Transverse colon (tissue), 4 donors: ENCODE measurements around the gene NDUFS7. TPM values are rescaled to one million over a fixed set of nuclear protein-coding genes. Genes with fewer than 3 reads are reported as not detected.
A peak's percentile ranks its signal among the peaks of the same experiment; 100 is the strongest.

Experiments
- DNase-seq: peaks from one replicate; pipeline ENCODE4 v3.0.0-alpha.2; 2019
- H3K27ac ChIP-seq, 4 donors: fragments of 200-600 bp; sonication (generic); 2 replicates each; pipeline ENCODE4 v1.5.1; 2016 to 2018; ENCODE audit warnings: inconsistent platforms in 4 of 4
- H3K27me3 ChIP-seq: fragments of 200-600 bp; sonication (generic); 2 replicates; pipeline ENCODE4 v1.5.1; 2017; ENCODE audit warnings: inconsistent platforms
- H3K36me3 ChIP-seq, 4 donors: fragments of 200-600 bp; sonication (generic); 2 replicates each; pipeline ENCODE4 v1.5.1; 2017 to 2019; ENCODE audit warnings: inconsistent platforms in 4 of 4
- H3K4me1 ChIP-seq, 4 donors: fragments of 200-600 bp; sonication (generic); 2 replicates each; pipeline ENCODE4 v1.5.1; 2017 to 2020; ENCODE audit warnings: inconsistent platforms in 4 of 4
- H3K4me3 ChIP-seq, 4 donors: fragments of 200-600 bp; sonication (generic); 1 replicate in 1 of 4; 2 replicates in 3 of 4; pipeline versions ENCODE4 v1.5.1 to v1.6.1; 2017 to 2019; ENCODE audit warnings: inconsistent platforms in 4 of 4
- H3K9me3 ChIP-seq, 2 donors: fragments of 200-600 bp; sonication (generic); 2 replicates each; pipeline ENCODE4 v1.5.1; 2017 to 2019; ENCODE audit warnings: inconsistent platforms in 2 of 2
- EP300 ChIP-seq: sonication (generic); formaldehyde crosslinking; IDR thresholded peaks from one replicate; pipeline ENCODE4 v1.6.1; 2017; ENCODE audit warnings: antibody characterized with exemption, low read depth
- POLR2A ChIP-seq: fragments of 450-650 bp; IDR thresholded peaks from one replicate; pipeline ENCODE4 v1.6.1; 2016; ENCODE audit warnings: antibody characterized with exemption, mild to moderate bottlenecking, moderate library complexity
- POLR2AphosphoS5 ChIP-seq, 3 donors: sonication (generic); formaldehyde crosslinking; IDR thresholded peaks; one replicate each; pipeline ENCODE4 v1.6.1; 2016; ENCODE audit warnings: antibody characterized with exemption in 3 of 3
- WGBS, 2 donors: methylation state at CpG; one replicate each; pipeline ENCODE4 v1.1.5; 2018; ENCODE audit warnings: low coverage in 1 of 2; 5-methylcytosine and 5-hydroxymethylcytosine counted together
- in situ Hi-C, 4 donors: fragments of 200-750 bp; cut with MboI; loops; one replicate each; pipeline versions ENCODE4 v1.15.0 to v1.15.1; 2017; ENCODE audit warnings: low sequenced_read_pairs in 3 of 4, low pct_ligation_motif_present in 1 of 4, low pct_unique_long_range_greater_than_20kb in 1 of 4
- intact Hi-C: fragments of 100-400 bp; cut with DNase I; formaldehyde crosslinking; loops from one replicate; pipeline ENCODE4 v1.15.1; 2023; ENCODE audit warnings: low total_unique reads
- total RNA-seq, 4 donors: library from RNA; depleted of rRNA; stranded (reverse); fragments of >200 nt; gene quantifications; one replicate each; pipeline ENCODE4 v1.1.0, GENCODE V29; 2016
- TF ChIP-seq, protein P1 (sequence below), 5 experiments: fragments of 200-600 bp in 3 of 5; fragments of 450-650 bp in 2 of 5; sonication (generic) in 3 of 5; IDR thresholded peaks; 1 replicate in 2 of 5; 2 replicates in 3 of 5; pipeline ENCODE4 v1.5.1; 2016 to 2017; ENCODE audit warnings: antibody characterized with exemption in 5 of 5, inconsistent platforms in 3 of 5, mild to moderate bottlenecking in 2 of 5, moderate library complexity in 1 of 5

The NDUFS7 gene
- total RNA-seq, 4 donors from 2014 or later = 32.2 to 196 (median 156) TPM

DNA sequence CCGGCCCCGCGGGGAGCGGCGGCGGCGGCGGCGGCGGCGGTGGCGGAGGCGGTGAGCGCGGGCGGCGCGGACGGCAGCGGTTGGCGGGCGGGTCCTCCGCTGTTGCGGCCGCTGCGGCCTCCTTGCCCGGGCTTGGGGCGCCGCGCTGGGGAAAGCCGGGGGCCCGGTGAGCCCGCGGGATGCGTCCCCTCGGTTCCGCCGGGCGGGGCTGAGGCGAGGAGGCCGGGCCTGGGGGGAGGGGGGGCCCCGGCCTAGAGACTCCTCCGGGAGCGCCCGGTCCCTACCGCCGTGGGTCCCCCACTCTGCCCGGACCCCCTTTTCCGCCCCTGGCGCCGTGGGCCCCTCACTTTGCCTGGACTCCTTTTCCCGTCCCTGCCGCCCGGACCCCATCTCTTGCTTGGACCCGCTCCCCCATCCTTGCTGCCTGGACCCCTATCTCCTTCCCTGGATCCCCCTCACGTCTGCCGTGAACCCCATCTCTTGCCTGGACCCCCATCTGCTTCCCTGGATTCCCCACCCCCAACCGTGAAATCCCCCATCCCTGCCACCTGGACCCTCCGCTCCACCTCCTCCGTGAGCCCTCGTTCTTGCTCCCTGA, 28.6 kb upstream of the NDUFS7 start:
- TF ChIP-seq POLR2A (no peak), POLR2AphosphoS5 (IDR thresholded peaks at IDR 0.05) (no peak), EP300 (no peak)
- TF ChIP-seq, protein P1, sequence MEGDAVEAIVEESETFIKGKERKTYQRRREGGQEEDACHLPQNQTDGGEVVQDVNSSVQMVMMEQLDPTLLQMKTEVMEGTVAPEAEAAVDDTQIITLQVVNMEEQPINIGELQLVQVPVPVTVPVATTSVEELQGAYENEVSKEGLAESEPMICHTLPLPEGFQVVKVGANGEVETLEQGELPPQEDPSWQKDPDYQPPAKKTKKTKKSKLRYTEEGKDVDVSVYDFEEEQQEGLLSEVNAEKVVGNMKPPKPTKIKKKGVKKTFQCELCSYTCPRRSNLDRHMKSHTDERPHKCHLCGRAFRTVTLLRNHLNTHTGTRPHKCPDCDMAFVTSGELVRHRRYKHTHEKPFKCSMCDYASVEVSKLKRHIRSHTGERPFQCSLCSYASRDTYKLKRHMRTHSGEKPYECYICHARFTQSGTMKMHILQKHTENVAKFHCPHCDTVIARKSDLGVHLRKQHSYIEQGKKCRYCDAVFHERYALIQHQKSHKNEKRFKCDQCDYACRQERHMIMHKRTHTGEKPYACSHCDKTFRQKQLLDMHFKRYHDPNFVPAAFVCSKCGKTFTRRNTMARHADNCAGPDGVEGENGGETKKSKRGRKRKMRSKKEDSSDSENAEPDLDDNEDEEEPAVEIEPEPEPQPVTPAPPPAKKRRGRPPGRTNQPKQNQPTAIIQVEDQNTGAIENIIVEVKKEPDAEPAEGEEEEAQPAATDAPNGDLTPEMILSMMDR (IDR thresholded peaks at IDR 0.05) = no peak
- intact Hi-C loops = no loop called here
- peak overlapping the region; percentile 93 to 99 (median 95) for H3K4me3 ChIP-seq
- no peaks in the 10 kb centered on the region for H3K27me3 ChIP-seq
- H3K4me1 ChIP-seq = peaks cover 11 to 25% (median 22%) of the 10 kb centered on the region in 4 donors
- WGBS, 2 donors = 2% methylated on average over 24 of the region's 61 CpGs; no CpG with 5 or more reads in 1 of the 2 donors
- H3K27ac ChIP-seq = peak overlapping the region; percentile 91 to 99 (median 94)
- in situ Hi-C loops = no loop called here
- no peak for DNase-seq
- H3K36me3 ChIP-seq = peaks cover 0 to 10% (median 4%) of the 10 kb centered on the region in 4 donors
- H3K9me3 ChIP-seq = no peaks in the 10 kb centered on the region

DNA sequence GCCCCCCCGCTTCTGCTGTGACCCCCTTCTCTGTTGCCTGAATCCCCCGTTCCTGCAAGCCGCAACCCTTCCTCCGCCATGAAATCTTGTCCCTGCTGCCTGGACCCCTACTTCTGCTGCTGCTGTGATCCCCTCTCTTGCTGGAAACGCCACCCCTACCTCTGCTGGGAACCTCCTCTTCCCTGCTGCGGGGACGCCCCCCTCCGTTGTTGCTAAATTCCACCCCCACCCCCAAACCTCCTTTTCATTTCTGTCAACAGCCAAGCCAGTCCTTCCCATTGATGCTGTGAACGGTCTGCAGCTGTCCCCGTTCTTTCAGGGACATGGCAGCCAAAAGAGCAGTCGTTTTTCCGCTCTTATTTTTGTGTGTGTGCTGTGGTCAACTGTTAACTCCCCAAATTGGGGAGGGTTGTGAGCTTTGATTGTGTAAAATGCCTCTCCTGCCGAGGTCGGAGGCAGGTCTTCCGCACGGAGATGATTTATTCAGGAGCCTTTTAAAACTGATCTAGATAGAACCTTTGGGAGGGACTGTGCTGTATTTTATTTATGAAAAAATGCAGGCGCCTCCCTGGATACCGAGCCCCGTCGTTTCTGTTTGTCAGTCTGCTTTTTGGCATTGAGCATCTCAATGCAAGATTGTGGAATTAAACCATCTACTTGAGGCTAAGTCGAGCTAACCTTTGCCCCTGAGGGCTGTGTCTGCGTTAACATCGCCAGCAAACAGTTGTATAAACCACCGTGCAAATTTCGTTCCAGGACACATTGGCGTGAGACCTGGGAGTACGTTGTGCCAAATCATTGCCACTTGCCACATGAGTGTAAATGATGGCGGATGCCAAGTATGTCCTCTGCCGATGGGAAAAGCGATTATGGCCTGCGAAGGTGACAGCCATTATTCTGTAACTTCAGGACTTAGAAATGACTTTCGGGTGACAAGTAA, 27.9 kb upstream of the NDUFS7 start:
- peak overlapping the region; percentile 91 to 99 (median 94) for H3K27ac ChIP-seq
- peak overlapping the region; percentile 93 to 99 (median 95) for H3K4me3 ChIP-seq
- H3K36me3 ChIP-seq = peaks cover 0 to 15% (median 5%) of the 10 kb centered on the region in 4 donors
- H3K9me3 ChIP-seq = no peaks in the 10 kb centered on the region
- H3K4me1 ChIP-seq = peaks cover 15 to 31% (median 29%) of the 10 kb centered on the region in 4 donors
- in situ Hi-C loops (no loop called here), intact Hi-C loops (no loop called here)
- WGBS, 2 donors = 15 to 19% methylated on average over 11 to 32 of the region's 32 CpGs
- peak in 1 of 3 donors; percentile 4 for TF ChIP-seq POLR2AphosphoS5 (IDR thresholded peaks at IDR 0.05)
- TF ChIP-seq EP300 = no peak
- no peak for TF ChIP-seq POLR2A
- TF ChIP-seq, protein P1 (IDR thresholded peaks at IDR 0.05) = no peak
- peak; percentile 43 for DNase-seq
- H3K27me3 ChIP-seq = no peaks in the 10 kb centered on the region

DNA sequence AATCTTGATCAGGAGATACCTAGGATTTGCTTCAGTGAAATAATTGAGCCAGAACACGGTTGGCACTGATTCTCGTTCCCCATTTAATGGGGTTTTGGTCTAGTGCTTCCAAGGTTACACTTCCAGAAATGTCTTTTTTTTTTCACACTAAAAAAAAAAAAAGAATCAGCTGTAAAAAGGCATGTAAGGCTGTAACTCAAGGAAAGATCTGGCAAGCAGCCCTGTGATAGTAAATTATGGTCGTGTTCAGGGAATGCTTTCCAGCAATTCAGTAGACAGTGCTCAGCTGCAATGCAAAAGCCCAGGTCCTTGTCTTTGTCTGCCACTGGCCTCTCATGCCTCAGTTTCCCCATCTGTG, 27.2 kb upstream of the NDUFS7 start:
- no peak for TF ChIP-seq POLR2AphosphoS5 (IDR thresholded peaks at IDR 0.05)
- TF ChIP-seq, protein P1 (IDR thresholded peaks at IDR 0.05) = no peak
- no peak for TF ChIP-seq EP300
- TF ChIP-seq POLR2A = no peak
- intact Hi-C loops = no loop called here
- H3K27ac ChIP-seq = peak overlapping the region; percentile 91 to 99 (median 94)
- 26 to 31% methylated on average over 3 of the region's 3 CpGs for WGBS, 2 donors
- H3K4me1 ChIP-seq = peaks cover 16 to 37% (median 32%) of the 10 kb centered on the region in 4 donors
- peaks cover 0 to 15% (median 5%) of the 10 kb centered on the region in 4 donors for H3K36me3 ChIP-seq
- peak overlapping the region in 1 of 4 donors; percentile 93 for H3K4me3 ChIP-seq
- H3K9me3 ChIP-seq = no peaks in the 10 kb centered on the region
- in situ Hi-C loops = no loop called here
- peak; percentile 41 for DNase-seq
- no peaks in the 10 kb centered on the region for H3K27me3 ChIP-seq

DNA sequence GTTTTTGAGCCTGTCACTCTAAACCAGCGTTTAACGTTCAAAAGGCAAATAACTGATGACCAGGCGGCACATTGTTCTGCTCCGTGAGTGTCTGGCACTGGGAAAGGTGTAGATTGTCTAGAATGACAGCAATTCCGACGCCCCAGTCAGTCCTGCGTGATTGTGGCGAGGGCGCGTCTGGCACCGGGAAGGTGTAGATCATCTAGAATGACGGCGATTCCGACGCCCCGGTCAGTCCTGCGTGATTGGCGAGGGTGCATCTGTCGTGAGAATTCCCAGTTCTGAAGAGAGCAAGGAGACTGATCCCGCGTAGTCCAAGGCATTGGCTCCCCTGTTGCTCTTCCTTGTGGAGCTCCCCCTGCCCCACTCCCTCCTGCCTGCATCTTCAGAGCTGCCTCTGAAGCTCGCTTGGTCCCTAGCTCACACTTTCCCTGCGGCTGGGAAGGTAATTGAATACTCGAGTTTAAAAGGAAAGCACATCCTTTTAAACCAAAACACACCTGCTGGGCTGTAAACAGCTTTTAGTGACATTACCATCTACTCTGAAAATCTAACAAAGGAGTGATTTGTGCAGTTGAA, 26.1 kb upstream of the NDUFS7 start:
- Histone ChIP-seq H3K4me3 (no peak overlapping the region), H3K4me1 (peaks cover 21 to 45% (median 37%) of the 10 kb centered on the region in 4 donors), H3K9me3 (no peaks in the 10 kb centered on the region), H3K27me3 (no peaks in the 10 kb centered on the region), H3K36me3 (peaks cover 0 to 19% (median 6%) of the 10 kb centered on the region in 4 donors), H3K27ac (no peak overlapping the region)
- intact Hi-C loops = loop anchor here (1.0 kb wide), 1 partner anchor 42 kb away; no protein-coding TSS in a partner anchor
- in situ Hi-C loops = no loop called here
- WGBS, 2 donors = 75 to 90% methylated on average over 2 to 24 of the region's 24 CpGs
- no peak for TF ChIP-seq POLR2A
- TF ChIP-seq, protein P1 (IDR thresholded peaks at IDR 0.05) = no peak
- TF ChIP-seq EP300 = no peak
- TF ChIP-seq POLR2AphosphoS5 (IDR thresholded peaks at IDR 0.05) = no peak
- DNase-seq = no peak
